Measurements from ENCODE around the gene PIGP.
"Not testable (repeated sequence)": the region's sequence is repeated elsewhere in the genome, so short reads cannot be mapped to it uniquely, and the experiment has no call there.

The PIGP gene

DNA sequence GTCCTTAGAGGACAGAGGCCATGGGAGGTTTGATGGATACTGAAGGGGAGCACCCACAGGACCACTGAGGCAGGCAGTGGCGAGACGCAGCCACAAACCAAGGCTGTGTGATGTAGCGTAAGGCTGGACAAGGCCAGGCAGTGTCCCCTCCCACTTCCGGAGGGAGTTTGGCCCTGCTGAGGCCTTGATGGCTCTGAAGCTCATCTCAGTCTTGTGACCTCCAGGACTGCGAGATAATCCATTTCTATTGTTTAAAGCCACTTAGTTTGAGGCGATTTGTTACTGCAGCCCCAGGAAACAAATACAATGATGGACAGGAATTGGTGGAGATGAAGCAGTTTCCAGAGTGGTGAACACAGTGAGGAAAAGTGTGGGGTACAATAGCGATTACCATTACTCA, 15.3 kb downstream of the PIGP start:
- DNase-seq (ENCODE audit: low spot score), result no peak
- TF ChIP-seq, protein P1, sequence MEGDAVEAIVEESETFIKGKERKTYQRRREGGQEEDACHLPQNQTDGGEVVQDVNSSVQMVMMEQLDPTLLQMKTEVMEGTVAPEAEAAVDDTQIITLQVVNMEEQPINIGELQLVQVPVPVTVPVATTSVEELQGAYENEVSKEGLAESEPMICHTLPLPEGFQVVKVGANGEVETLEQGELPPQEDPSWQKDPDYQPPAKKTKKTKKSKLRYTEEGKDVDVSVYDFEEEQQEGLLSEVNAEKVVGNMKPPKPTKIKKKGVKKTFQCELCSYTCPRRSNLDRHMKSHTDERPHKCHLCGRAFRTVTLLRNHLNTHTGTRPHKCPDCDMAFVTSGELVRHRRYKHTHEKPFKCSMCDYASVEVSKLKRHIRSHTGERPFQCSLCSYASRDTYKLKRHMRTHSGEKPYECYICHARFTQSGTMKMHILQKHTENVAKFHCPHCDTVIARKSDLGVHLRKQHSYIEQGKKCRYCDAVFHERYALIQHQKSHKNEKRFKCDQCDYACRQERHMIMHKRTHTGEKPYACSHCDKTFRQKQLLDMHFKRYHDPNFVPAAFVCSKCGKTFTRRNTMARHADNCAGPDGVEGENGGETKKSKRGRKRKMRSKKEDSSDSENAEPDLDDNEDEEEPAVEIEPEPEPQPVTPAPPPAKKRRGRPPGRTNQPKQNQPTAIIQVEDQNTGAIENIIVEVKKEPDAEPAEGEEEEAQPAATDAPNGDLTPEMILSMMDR (IDR thresholded peaks at IDR 0.05; ENCODE audit: extremely low read depth, missing control alignments), result no peak

DNA sequence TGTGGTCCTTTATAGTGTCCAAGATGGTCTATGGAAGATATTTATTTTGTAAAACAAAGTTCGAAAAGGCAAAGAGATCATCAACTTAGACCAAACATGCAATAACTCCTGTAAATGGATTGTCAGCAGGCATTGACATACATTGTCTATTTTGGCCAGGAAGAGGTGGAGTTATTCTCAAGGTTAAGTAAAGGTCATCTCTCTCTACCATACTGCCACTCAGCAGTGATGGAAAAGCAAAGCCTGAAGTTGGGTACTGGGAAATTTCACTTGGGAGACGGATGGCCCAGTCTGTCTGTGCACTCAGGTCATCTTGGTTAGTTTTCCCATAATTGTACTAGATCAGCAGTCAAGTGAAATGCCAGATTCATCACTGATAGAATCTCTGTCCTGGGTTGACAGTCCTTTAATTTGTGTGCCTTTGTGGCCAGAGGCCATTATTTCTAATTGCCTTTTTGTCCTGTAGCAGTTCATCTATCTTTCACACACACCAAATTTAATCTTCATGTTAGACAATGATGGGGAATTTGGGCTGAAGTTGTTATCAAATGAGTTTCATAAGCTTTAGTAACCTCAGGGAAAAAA, 17.5 kb downstream of the PIGP start:
- DNase-seq (ENCODE audit: low spot score), result no peak
- TF ChIP-seq, protein P1 (IDR thresholded peaks at IDR 0.05; ENCODE audit: extremely low read depth, missing control alignments), result no peak

DNA sequence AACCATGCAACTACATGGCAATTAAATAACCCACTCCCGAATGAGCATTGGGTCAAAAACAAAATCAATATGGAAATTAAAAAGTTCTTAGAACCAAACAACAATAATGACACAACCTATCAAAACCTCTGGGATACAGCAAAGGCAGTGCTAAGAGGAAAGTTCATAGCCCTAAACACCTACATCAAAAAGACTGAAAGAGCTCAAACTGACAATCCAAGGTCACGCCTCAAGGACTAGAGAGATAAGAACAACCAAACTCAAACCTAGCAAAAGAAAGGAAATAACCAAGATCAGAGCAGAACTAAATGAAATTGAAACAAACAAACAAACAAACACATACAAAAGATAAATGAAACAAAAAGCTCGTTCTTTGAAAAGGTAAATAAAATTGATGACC, 23.1 kb downstream of the PIGP start:
- DNase-seq (ENCODE audit: low spot score), result not testable (repeated sequence)

DNA sequence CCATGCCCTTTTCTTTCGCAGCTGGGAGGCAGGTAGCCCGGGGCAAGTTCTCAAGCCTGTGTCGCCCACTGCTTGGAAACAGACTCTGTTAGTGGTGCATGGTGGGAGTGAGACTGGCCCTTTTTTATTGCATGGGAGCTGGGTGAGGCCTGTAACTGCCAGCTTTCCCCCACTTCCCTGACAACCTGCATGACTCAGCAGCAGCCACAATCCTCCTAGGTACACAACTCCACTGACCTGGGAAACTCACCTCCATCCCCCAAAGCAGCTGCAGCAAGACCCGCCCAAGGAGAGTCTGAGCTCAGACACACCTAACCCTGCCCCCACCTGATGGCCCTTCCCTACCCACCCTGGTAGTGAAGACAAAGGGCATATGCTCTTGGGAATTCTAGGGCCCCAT, 25.8 kb downstream of the PIGP start:
- DNase-seq (ENCODE audit: low spot score), result no peak
- TF ChIP-seq, protein P1 (IDR thresholded peaks at IDR 0.05; ENCODE audit: extremely low read depth, missing control alignments), result no peak

DNA sequence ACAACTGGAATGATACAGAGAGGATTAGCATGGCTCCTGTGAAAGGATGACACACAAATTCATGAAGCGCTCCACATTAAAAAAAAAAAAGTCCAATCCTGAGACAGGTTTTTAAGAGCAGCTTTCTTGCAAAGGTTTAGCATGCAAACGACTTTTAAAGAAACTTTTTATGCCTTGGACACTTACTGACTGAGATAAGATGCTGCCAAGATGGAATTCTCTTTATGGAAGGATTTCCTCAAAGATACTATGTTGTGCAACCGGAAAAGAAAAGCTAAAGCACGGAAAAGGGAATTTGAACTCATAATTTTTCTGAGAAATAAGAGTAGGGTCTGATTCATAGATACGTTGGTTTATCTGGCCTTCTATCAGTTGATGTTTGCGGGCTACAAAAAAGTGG, 27.3 kb downstream of the PIGP start:
- no peak for DNase-seq (ENCODE audit: low spot score)
- TF ChIP-seq, protein P1 (IDR thresholded peaks at IDR 0.05; ENCODE audit: extremely low read depth, missing control alignments), result no peak

DNA sequence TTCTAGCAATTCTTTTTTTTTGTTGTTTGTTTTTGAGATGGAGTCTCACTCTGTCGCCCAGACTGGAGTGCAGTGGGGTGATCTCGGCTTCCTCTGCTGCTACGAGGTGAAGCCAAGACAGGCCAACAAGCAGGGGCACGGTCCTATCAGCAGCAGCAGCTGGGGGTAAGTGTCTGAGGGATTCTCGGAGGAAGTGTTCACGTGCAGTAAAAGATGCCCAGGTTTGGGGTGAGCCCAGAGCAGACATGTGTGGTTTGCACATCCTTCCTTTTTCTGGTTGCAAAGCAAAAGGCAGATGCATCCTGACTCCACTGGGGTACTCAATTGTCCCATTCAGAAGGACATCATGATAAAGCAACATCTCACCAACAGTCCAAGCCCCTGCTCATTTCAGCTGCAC, 27.7 kb downstream of the PIGP start:
- no peak for DNase-seq (ENCODE audit: low spot score)
- TF ChIP-seq, protein P1 (IDR thresholded peaks at IDR 0.05; ENCODE audit: extremely low read depth, missing control alignments), result no peak

DNA sequence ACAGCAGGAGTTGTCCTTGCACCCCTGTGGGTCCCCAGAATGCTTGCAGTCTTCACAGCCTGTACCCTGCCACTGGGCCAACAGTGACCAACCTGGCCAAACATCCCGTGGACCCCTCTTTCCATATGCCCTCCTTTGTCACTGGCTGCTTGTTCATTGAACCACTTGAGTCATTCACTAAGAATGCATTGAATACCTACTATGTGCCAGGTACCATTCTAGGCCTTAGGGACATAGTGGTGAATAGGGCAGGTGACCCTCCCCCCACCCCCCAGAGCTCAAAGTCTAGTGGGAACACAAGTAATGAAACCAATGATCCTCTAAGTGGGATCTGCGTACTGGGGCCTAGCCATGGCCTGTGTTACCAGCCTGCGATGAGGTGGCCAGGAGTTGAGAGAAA, 28.2 kb downstream of the PIGP start:
- TF ChIP-seq, protein P1 (IDR thresholded peaks at IDR 0.05; ENCODE audit: extremely low read depth, missing control alignments), result no peak
- DNase-seq (ENCODE audit: low spot score), result no peak

DNA sequence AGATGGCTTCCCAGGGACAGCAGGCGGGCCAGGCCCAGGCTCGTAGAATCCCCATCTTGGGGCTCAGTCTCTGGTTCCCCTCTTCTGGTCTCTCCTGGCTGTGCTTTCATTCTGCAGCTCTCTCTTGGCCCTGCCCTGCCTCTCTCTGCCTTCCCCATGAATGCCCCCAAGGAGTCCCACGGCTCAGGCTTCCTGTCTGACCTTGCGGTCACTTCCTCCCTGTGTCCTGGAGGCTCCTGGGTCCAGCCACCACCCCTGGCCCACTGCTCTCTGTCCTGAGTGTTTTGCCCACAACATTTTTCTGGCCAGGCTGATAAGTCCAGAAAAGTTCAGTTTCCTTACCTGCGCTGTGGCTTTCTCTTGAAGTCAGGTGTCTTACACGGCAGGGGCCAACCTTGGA, 29.1 kb downstream of the PIGP start:
- TF ChIP-seq, protein P1 (IDR thresholded peaks at IDR 0.05; ENCODE audit: extremely low read depth, missing control alignments), result no peak

More for the DNA sequence above, 29.1 kb downstream of the PIGP start:
- no peak for DNase-seq (ENCODE audit: low spot score)

All from GM20000 (cell line).